Measurements from ENCODE around the gene GPR63. TPM values are rescaled to one million over a fixed set of nuclear protein-coding genes. Genes with fewer than 3 reads are reported as not detected.

The GPR63 gene
- total and polyA plus RNA-seq, 2 of the 4 experiments (the other 2 are of a cell fraction) = 0.36 to 0.44 TPM

GRCh38 chr6:96844530-96844929, 7.3 kb upstream of the GPR63 start:
- intact Hi-C loops (cut with micrococcal nuclease) = no loop called here
- Histone ChIP-seq H2BK5ac (ENCODE audit: low read depth, low read length, poor library complexity, severe bottlenecking) (no peak overlapping the region), H3K4me2 (ENCODE audit: low read depth, low read length) (no peak overlapping the region), H3K9me1 (ENCODE audit: insufficient read depth, low read length) (no peaks in the 10 kb centered on the region), H3K4me3 (ENCODE audit: insufficient read depth, low read depth, low read length) (no peak overlapping the region), H3K79me1 (ENCODE audit: low read depth in 1 of 2, low read length in 2 of 2) (no peaks in the 10 kb centered on the region), H3K56ac (ENCODE audit: extremely low read depth, insufficient read depth, low read length) (no peak overlapping the region), H3K36me3 (ENCODE audit: control insufficient read depth, insufficient read depth, low read length) (no peaks in the 10 kb centered on the region), H4K91ac (ENCODE audit: insufficient read depth, low read depth, low read length) (no peak overlapping the region), H2AK9ac (replicated peaks; ENCODE audit: low read depth, low read length, poor library complexity) (no peak overlapping the region), H3K23ac (ENCODE audit: low read depth, low read length) (no peak overlapping the region), H3K9ac (ENCODE audit: low read depth, low read length) (no peak overlapping the region), H2AFZ (replicated peaks; ENCODE audit: low read length, poor library complexity) (no peak overlapping the region), H4K8ac (ENCODE audit: low read depth in 2 of 2, low read length in 2 of 2) (no peak overlapping the region), H2AK5ac (ENCODE audit: low read depth, low read length) (no peak overlapping the region), H2BK120ac (ENCODE audit: low read depth, low read length) (no peak overlapping the region), H2BK15ac (ENCODE audit: low read depth, low read length) (no peak overlapping the region), H4K20me1 (ENCODE audit: insufficient read depth, low read length) (no peaks in the 10 kb centered on the region), H3K27me3 (ENCODE audit: control insufficient read depth, insufficient read depth, low read length) (no peaks in the 10 kb centered on the region), H3K18ac (ENCODE audit: low read depth, low read length) (no peak overlapping the region), H3K9me3 (ENCODE audit: control insufficient read depth, insufficient read depth, low read length) (no peaks in the 10 kb centered on the region), H2BK20ac (ENCODE audit: low read depth, low read length) (no peak overlapping the region), H3K4ac (ENCODE audit: low read depth, low read length) (no peak overlapping the region), H3K14ac (replicated peaks; ENCODE audit: low read depth, low read length) (no peak overlapping the region), H4K5ac (ENCODE audit: low read depth, low read length) (no peak overlapping the region), H3K27ac (ENCODE audit: insufficient read depth, low read length) (no peak overlapping the region), H3K4me1 (ENCODE audit: control insufficient read depth, insufficient read depth, low read length) (no peaks in the 10 kb centered on the region)
- POLR2A ChIA-PET (ENCODE audit: unreplicated experiment) = no interaction called here
- TF ChIP-seq CTCF (conservative IDR thresholded peaks at IDR 0.05; ENCODE audit: low read depth, low read length) = no peak
- no peak for TF ChIP-seq MXI1 (IDR thresholded peaks at IDR 0.05; ENCODE audit: borderline replicate concordance, low read depth, low read length)
- ATAC-seq (ENCODE audit: low read depth) (no peak), DNase-seq (no peak)
- dilution Hi-C loops (cut with HindIII; ENCODE audit: low sequenced_read_pairs, unreplicated experiment) = no loop called here
- in situ Hi-C loops (cut with MboI; ENCODE audit: low sequenced_read_pairs) = no loop called here
- CTCF ChIA-PET = no interaction called here
- no TSS peak for BruUV-seq (replicated peaks)
